H9 (cell line): ENCODE measurements around the gene BEST4. TPM values are rescaled to one million over a fixed set of nuclear protein-coding genes. Genes with fewer than 3 reads are reported as not detected.
"Not testable (repeated sequence)": the region's sequence is repeated elsewhere in the genome, so short reads cannot be mapped to it uniquely, and the experiment has no call there.

Experiments used
- DNase-seq: peaks from one replicate; pipeline ENCODE4 v3.0.0-alpha.2; 2017
- H2AFZ ChIP-seq: one replicate; pipeline ENCODE4 v1.6.1; 2013; ENCODE audit warnings: mild to moderate bottlenecking, low read length, control low read depth, moderate library complexity
- H2AK5ac ChIP-seq: 2 replicates; pipeline ENCODE4 v1.6.1; 2013; ENCODE audit warnings: low read length, control low read depth, mixed read lengths; ENCODE audit not compliant: insufficient read length
- H2BK120ac ChIP-seq: one replicate; pipeline ENCODE4 v1.6.1; 2013; ENCODE audit warnings: low read depth, mild to moderate bottlenecking, low read length, control low read depth, inconsistent platforms; ENCODE audit not compliant: poor library complexity, severe bottlenecking
- H2BK12ac ChIP-seq: 2 replicates; pipeline ENCODE4 v1.6.1; 2013; ENCODE audit warnings: low read length, control low read depth, mixed read lengths, low read depth; ENCODE audit not compliant: insufficient read length
- H2BK15ac ChIP-seq: 2 replicates; pipeline ENCODE4 v1.6.1; 2013; ENCODE audit warnings: low read depth, low read length, control low read depth
- H2BK20ac ChIP-seq: one replicate; pipeline ENCODE4 v1.6.1; 2013; ENCODE audit warnings: low read depth, mild to moderate bottlenecking, low read length, control low read depth, inconsistent platforms; ENCODE audit not compliant: poor library complexity, severe bottlenecking
- H2BK5ac ChIP-seq: 2 replicates; pipeline ENCODE4 v1.6.1; 2013; ENCODE audit warnings: low read length, control low read depth, mixed read lengths; ENCODE audit not compliant: insufficient read length
- H3K14ac ChIP-seq: 2 replicates; pipeline ENCODE4 v1.6.1; 2013; ENCODE audit warnings: low read length, control low read depth; ENCODE audit not compliant: insufficient read depth
- H3K18ac ChIP-seq: 2 replicates; pipeline ENCODE4 v1.6.1; 2013; ENCODE audit warnings: low read depth, mild to moderate bottlenecking, mixed read lengths, low read length, control low read depth; ENCODE audit not compliant: insufficient read length
- H3K23ac ChIP-seq: 2 replicates; pipeline ENCODE4 v1.6.1; 2013; ENCODE audit warnings: low read length, control low read depth, mixed read lengths, low read depth; ENCODE audit not compliant: insufficient read length
- H3K23me2 ChIP-seq: 2 replicates; pipeline ENCODE4 v1.6.1; 2013; ENCODE audit warnings: low read depth, mild to moderate bottlenecking, mixed read lengths, low read length, control low read depth; ENCODE audit not compliant: insufficient read length, poor library complexity, severe bottlenecking
- H3K27ac ChIP-seq: 2 replicates; pipeline ENCODE4 v1.5.1; 2013; ENCODE audit warnings: low read length, control low read depth, mixed read lengths, low read depth; ENCODE audit not compliant: insufficient read length
- H3K27me3 ChIP-seq: 2 replicates; pipeline ENCODE4 v1.6.1; 2013; ENCODE audit warnings: low read length, control low read depth, inconsistent platforms; ENCODE audit not compliant: insufficient read depth
- H3K4ac ChIP-seq: 2 replicates; pipeline ENCODE4 v1.6.1; 2013; ENCODE audit warnings: low read depth, mild to moderate bottlenecking, control low read depth, inconsistent platforms, low read length, moderate library complexity
- H3K4me1 ChIP-seq: 2 replicates; pipeline ENCODE4 v1.6.1; 2013; ENCODE audit warnings: low read length, control low read depth, inconsistent platforms; ENCODE audit not compliant: insufficient read depth
- H3K4me2 ChIP-seq: 2 replicates; pipeline ENCODE4 v1.6.1; 2013; ENCODE audit warnings: low read length, control low read depth, mixed read lengths; ENCODE audit not compliant: insufficient read length, insufficient read depth
- H3K56ac ChIP-seq: 2 replicates; pipeline ENCODE4 v1.6.1; 2013; ENCODE audit warnings: low read depth, mild to moderate bottlenecking, mixed read lengths, low read length, control low read depth; ENCODE audit not compliant: insufficient read length
- H3K79me1 ChIP-seq: 2 replicates; pipeline ENCODE4 v1.6.1; 2013; ENCODE audit warnings: low read depth, mild to moderate bottlenecking, moderate library complexity, low read length, control low read depth, inconsistent platforms; ENCODE audit not compliant: insufficient read depth, poor library complexity, severe bottlenecking
- H3K79me2 ChIP-seq: 2 replicates; pipeline ENCODE4 v1.6.1; 2013; ENCODE audit warnings: low read length, control low read depth, inconsistent platforms; ENCODE audit not compliant: insufficient read depth
- H3K9ac ChIP-seq: 2 replicates; pipeline ENCODE4 v1.6.1; 2013; ENCODE audit warnings: low read length, control low read depth, mixed read lengths; ENCODE audit not compliant: insufficient read length; ENCODE audit errors: extremely low read depth
- H3K9me3 ChIP-seq: one replicate; pipeline ENCODE4 v1.6.1; 2013; ENCODE audit warnings: low read depth, low read length, inconsistent platforms; ENCODE audit not compliant: control insufficient read depth
- H3T11ph ChIP-seq: one replicate; pipeline ENCODE4 v1.6.1; 2013; ENCODE audit warnings: mild to moderate bottlenecking, low read length, control low read depth, inconsistent platforms
- H4K20me1 ChIP-seq: one replicate; pipeline ENCODE4 v1.6.1; 2013; ENCODE audit not compliant: control insufficient read depth, insufficient read length, insufficient read depth
- H4K5ac ChIP-seq: 2 replicates; pipeline ENCODE4 v1.6.1; 2013; ENCODE audit warnings: low read depth, mild to moderate bottlenecking, mixed read lengths, low read length, control low read depth; ENCODE audit not compliant: insufficient read length
- H4K8ac ChIP-seq: replicated peaks from 2 replicates; pipeline ENCODE4 v1.6.1; 2013; ENCODE audit warnings: low read length, control low read depth, mixed read lengths, low read depth; ENCODE audit not compliant: insufficient read length
- H4K91ac ChIP-seq: 2 replicates; pipeline ENCODE4 v1.6.1; 2013; ENCODE audit warnings: low read depth, mild to moderate bottlenecking, moderate library complexity, mixed read lengths, low read length, control low read depth; ENCODE audit not compliant: insufficient read length
- H3K27ac Mint-ChIP-seq, 3 experiments: 2 replicates in 2 of 3; 3 replicates in 1 of 3; pipeline ENCODE4 v1.8.0; 2020 to 2021; ENCODE audit warnings: mixed read lengths in 3 of 3, mild to moderate bottlenecking in 1 of 3, moderate library complexity in 1 of 3
- H3K27me3 Mint-ChIP-seq: 2 replicates; pipeline ENCODE4 v1.8.0; 2021; ENCODE audit warnings: low read depth, mild to moderate bottlenecking, moderate library complexity, mixed read lengths
- H3K36me3 Mint-ChIP-seq, 3 experiments: 2 replicates in 2 of 3; 3 replicates in 1 of 3; pipeline ENCODE4 v1.8.0; 2020 to 2021; ENCODE audit warnings: low read depth in 3 of 3, mixed read lengths in 3 of 3; ENCODE audit not compliant: insufficient read depth in 1 of 3
- H3K4me1 Mint-ChIP-seq, 2 experiments: 2 replicates each; pipeline ENCODE4 v1.8.0; 2020; ENCODE audit warnings: mixed read lengths in 2 of 2
- H3K4me3 Mint-ChIP-seq, 2 experiments: 2 replicates in 1 of 2; 3 replicates in 1 of 2; pipeline ENCODE4 v1.8.0; 2020 to 2021; ENCODE audit warnings: mild to moderate bottlenecking in 2 of 2, mixed read lengths in 2 of 2, moderate library complexity in 1 of 2
- H3K9me3 Mint-ChIP-seq, 2 experiments: 2 replicates in 1 of 2; 3 replicates in 1 of 2; pipeline ENCODE4 v1.8.0; 2020; ENCODE audit warnings: mild to moderate bottlenecking in 2 of 2, mixed read lengths in 2 of 2, moderate library complexity in 1 of 2
- WGBS: extraction: QIAGEN DNeasy Blood & Tissue Kit; methylation state at CpG from one replicate; pipeline ENCODE4 v1.1.7; 2013; ENCODE audit warnings: missing lambda C conversion rate, low lambda C conversion rate, mixed read lengths; ENCODE audit not compliant: insufficient read length; ENCODE audit errors: extremely low coverage; 5-methylcytosine and 5-hydroxymethylcytosine counted together
- total RNA-seq: library from RNA; stranded (reverse); gene quantifications from 2 replicates; pipeline ENCODE4 v1.2.1, GENCODE V29; 2021
- TF ChIP-seq, protein P1 (sequence below): fragments of 200-600 bp; sonication (generic); conservative IDR thresholded peaks from 3 replicates; pipeline ENCODE4 v1.8.0; 2021; ENCODE audit warnings: antibody characterized with exemption, mild to moderate bottlenecking

The BEST4 gene
- total RNA-seq, 1 experiment from 2014 or later = 1.1 TPM

DNA sequence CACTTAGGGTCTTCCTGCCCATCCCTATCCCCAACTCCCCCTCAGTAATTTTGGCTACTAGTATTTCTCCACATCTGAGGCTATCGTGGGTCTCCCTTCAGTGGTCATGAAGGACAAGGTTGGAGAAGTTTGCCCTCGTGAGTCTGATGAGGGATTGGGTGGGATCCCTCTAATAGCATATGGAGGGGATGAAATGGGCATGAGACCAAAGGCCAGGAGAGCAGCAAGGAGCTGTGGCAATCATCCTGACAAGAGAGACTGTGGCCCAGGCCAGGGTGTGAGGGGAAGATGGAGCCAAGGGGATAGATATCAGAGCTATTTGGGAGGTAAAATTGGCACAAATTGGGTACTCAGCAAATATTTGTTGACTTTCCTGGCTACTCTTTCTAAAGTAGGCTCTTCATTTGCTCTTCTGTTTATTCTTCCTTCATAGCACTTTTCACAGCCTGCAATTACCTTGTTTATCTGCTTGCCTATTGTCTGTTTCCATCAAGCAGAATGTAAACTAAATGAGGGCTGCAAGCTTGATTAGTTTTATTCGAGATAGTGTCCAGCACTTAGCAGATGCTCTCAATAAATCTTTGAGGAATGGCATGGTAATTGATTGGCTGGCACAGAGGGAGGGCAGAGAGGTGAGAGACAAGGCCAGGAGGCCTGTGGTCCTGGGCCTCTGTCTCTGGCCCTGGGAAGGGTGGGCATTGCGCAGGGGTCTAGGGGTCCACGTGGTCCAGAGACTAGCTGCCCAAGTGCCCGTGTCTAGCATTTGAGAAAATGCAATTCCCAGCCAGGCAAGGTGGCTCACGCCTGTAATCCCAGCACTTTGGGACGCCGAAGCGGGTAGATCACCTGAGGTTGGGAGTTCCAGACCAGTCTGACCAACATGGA, 10.8 kb upstream of the BEST4 start:
- peaks cover 9% of the 10 kb centered on the region for H3K23me2 ChIP-seq
- no peaks in the 10 kb centered on the region for H3K79me2 ChIP-seq
- no peak overlapping the region for H3K9ac ChIP-seq
- H3K56ac ChIP-seq = no peak overlapping the region
- no peak overlapping the region for H3T11ph ChIP-seq
- H2AFZ ChIP-seq = no peak overlapping the region
- no peaks in the 10 kb centered on the region for H3K9me3 Mint-ChIP-seq
- no peak overlapping the region for H2BK5ac ChIP-seq
- H3K27me3 Mint-ChIP-seq = peaks cover 3% of the 10 kb centered on the region
- H3K4me3 Mint-ChIP-seq = peak overlapping the region in 1 of 2 experiments; percentile 92; a peak in 4 of 5 replicates
- no peak overlapping the region for H2AK5ac ChIP-seq
- no peak overlapping the region for H3K4me2 ChIP-seq
- no peak overlapping the region for H2BK12ac ChIP-seq
- no peak overlapping the region for H3K23ac ChIP-seq
- H2BK15ac ChIP-seq = no peak overlapping the region
- H3K9me3 ChIP-seq = no peaks in the 10 kb centered on the region
- H3K4ac ChIP-seq = no peak overlapping the region
- H2BK20ac ChIP-seq = no peak overlapping the region
- H3K4me1 ChIP-seq = no peaks in the 10 kb centered on the region
- H3K27ac Mint-ChIP-seq = no peak overlapping the region
- no peak overlapping the region for H3K27ac ChIP-seq
- no peak overlapping the region for H4K5ac ChIP-seq
- no peak overlapping the region for H2BK120ac ChIP-seq
- TF ChIP-seq, protein P1, sequence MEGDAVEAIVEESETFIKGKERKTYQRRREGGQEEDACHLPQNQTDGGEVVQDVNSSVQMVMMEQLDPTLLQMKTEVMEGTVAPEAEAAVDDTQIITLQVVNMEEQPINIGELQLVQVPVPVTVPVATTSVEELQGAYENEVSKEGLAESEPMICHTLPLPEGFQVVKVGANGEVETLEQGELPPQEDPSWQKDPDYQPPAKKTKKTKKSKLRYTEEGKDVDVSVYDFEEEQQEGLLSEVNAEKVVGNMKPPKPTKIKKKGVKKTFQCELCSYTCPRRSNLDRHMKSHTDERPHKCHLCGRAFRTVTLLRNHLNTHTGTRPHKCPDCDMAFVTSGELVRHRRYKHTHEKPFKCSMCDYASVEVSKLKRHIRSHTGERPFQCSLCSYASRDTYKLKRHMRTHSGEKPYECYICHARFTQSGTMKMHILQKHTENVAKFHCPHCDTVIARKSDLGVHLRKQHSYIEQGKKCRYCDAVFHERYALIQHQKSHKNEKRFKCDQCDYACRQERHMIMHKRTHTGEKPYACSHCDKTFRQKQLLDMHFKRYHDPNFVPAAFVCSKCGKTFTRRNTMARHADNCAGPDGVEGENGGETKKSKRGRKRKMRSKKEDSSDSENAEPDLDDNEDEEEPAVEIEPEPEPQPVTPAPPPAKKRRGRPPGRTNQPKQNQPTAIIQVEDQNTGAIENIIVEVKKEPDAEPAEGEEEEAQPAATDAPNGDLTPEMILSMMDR = no peak
- H3K18ac ChIP-seq = no peak overlapping the region
- H4K20me1 ChIP-seq = no peaks in the 10 kb centered on the region
- H3K14ac ChIP-seq = no peak overlapping the region
- no peaks in the 10 kb centered on the region for H3K79me1 ChIP-seq
- no peak overlapping the region for H4K91ac ChIP-seq
- H3K27me3 ChIP-seq = no peaks in the 10 kb centered on the region
- peaks cover 0 to 21% (median 9%) of the 10 kb centered on the region in 3 experiments; a peak in 6 of 7 replicates for H3K36me3 Mint-ChIP-seq
- no peak overlapping the region for H4K8ac ChIP-seq
- H3K4me1 Mint-ChIP-seq = peaks cover 12 to 19% of the 10 kb centered on the region in 2 experiments
- no CpG with 5 or more reads among the region's 10 CpGs for WGBS
- DNase-seq = no peak

DNA sequence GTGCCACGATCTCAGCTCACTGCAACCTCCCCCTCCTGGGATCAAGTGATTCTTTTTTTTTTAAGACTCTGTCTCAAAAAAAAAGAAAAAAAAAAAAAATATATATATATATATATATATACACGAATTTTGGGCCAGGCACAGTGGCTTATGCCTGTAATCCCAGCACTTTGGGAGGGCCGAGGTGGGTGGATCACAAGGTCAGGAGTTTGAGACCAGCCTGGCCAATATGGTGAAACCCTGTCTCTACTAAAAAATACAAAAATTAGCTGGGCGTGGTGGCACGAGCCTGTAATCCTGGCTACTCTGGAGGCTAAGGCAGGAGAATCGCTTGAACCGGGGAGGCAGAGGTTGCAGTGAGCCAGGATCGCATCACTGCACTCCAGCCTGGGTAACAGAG, 9.9 kb upstream of the BEST4 start:
- peaks cover 0 to 14% (median 2%) of the 10 kb centered on the region in 3 experiments; a peak in 6 of 7 replicates for H3K36me3 Mint-ChIP-seq
- not testable (repeated sequence) for H3K4me1 ChIP-seq, H2BK12ac ChIP-seq, H3K56ac ChIP-seq, H3K9me3 Mint-ChIP-seq, H3K27ac ChIP-seq, H2AK5ac ChIP-seq, H3K4me2 ChIP-seq, H3T11ph ChIP-seq, DNase-seq, H4K5ac ChIP-seq, H3K79me2 ChIP-seq, H2BK15ac ChIP-seq, H4K91ac ChIP-seq, H4K8ac ChIP-seq, H3K79me1 ChIP-seq, H3K27me3 Mint-ChIP-seq, H3K23me2 ChIP-seq, H2BK5ac ChIP-seq, H3K18ac ChIP-seq, H2BK20ac ChIP-seq, H4K20me1 ChIP-seq, H3K27ac Mint-ChIP-seq, H2AFZ ChIP-seq, H3K9ac ChIP-seq, H3K4me3 Mint-ChIP-seq, H3K23ac ChIP-seq, H3K14ac ChIP-seq, H3K4ac ChIP-seq, H3K27me3 ChIP-seq, H3K9me3 ChIP-seq, H2BK120ac ChIP-seq
- no CpG with 5 or more reads among the region's 8 CpGs for WGBS
- peaks cover 18 to 25% of the 10 kb centered on the region in 2 experiments for H3K4me1 Mint-ChIP-seq
